ENCODE measurements around the gene IGLL1.

IGLL1 gene

GRCh38 chr22:23526596-23527316, 53.3 kb downstream of the IGLL1 start:
- DNase-seq = no peak

GRCh38 chr22:23525510-23525909, 54.6 kb downstream of the IGLL1 start:
- DNase-seq = no peak

GRCh38 chr22:23524226-23524625, 55.9 kb downstream of the IGLL1 start:
- no peak for DNase-seq

- DNase-seq = no peak
Measured at GRCh38 chr22:23523713-23524112, 56.4 kb downstream of the IGLL1 start.

Measured in activated CD8-positive, alpha-beta memory T cell treated with anti-CD3 and anti-CD28 coated beads for 24 hours (primary cell).